H1 (cell line): ENCODE data around the gene CCDC74A.
A peak's percentile ranks its signal among the peaks of the same experiment; 100 is the strongest.
"Not testable (repeated sequence)": the region's sequence is repeated elsewhere in the genome, so short reads cannot be mapped to it uniquely, and the experiment has no call there.

Experiments
- CBX5 ChIP-seq: fragments of 300-800, 300-1000 bp; sonication (generic); IDR thresholded peaks from 2 replicates; pipeline ENCODE4 v1.7.1; 2016; ENCODE audit warnings: antibody characterized with exemption, low read length, low read depth
- CTCF ChIP-seq, 3 experiments: IDR thresholded peaks; 1 replicate in 2 of 3; 2 replicates in 1 of 3; pipeline versions ENCODE4 v1.5.1 to v1.6.1; 2011; ENCODE audit warnings: low read length in 3 of 3, mild to moderate bottlenecking in 3 of 3, inconsistent platforms in 2 of 3, low read depth in 1 of 3, moderate library complexity in 1 of 3; ENCODE audit not compliant: insufficient read depth in 1 of 3; ENCODE audit errors: control extremely low read depth in 1 of 3
- EZH2 ChIP-seq: fragments of 200-600 bp; sonication (generic); IDR thresholded peaks from 2 replicates; pipeline ENCODE4 v1.7.1; 2012; ENCODE audit warnings: low read depth, mild to moderate bottlenecking, moderate library complexity, low read length, inconsistent platforms; ENCODE audit not compliant: severe bottlenecking
- FOSL1 ChIP-seq: IDR thresholded peaks from 2 replicates; pipeline ENCODE4 v1.6.1; 2011; ENCODE audit warnings: mild to moderate bottlenecking, low read depth, low read length, moderate library complexity; ENCODE audit not compliant: insufficient read depth
- GABPA ChIP-seq: IDR thresholded peaks from 2 replicates; pipeline ENCODE4 v1.6.1; 2011; ENCODE audit warnings: mild to moderate bottlenecking, low read length, moderate library complexity, borderline replicate concordance; ENCODE audit not compliant: insufficient read depth
- JUN ChIP-seq: IDR thresholded peaks from 2 replicates; pipeline ENCODE4 v1.6.1; 2011; ENCODE audit warnings: low read depth, mild to moderate bottlenecking, improper control_type of control experiment, low read length
- NRF1 ChIP-seq: IDR thresholded peaks from 2 replicates; pipeline ENCODE4 v1.6.1; 2011; ENCODE audit warnings: mild to moderate bottlenecking, low read depth, low read length, improper control_type of control experiment
- PHF8 ChIP-seq: fragments of 200-600 bp; sonication (generic); conservative IDR thresholded peaks from 2 replicates; pipeline ENCODE4 v1.7.1; 2012; ENCODE audit warnings: low read depth, mild to moderate bottlenecking, inconsistent platforms, low read length, moderate library complexity
- POLR2AphosphoS5 ChIP-seq: IDR thresholded peaks from 2 replicates; pipeline ENCODE4 v1.6.1; 2011; ENCODE audit warnings: low read depth, low read length
- POU5F1 ChIP-seq: IDR thresholded peaks from 2 replicates; pipeline ENCODE4 v1.6.1; 2011; ENCODE audit warnings: low read depth, mild to moderate bottlenecking, low read length, moderate library complexity
- RAD21 ChIP-seq, 2 experiments: IDR thresholded peaks in 1 of 2; conservative IDR thresholded peaks in 1 of 2; 2 replicates each; pipeline ENCODE4 v1.6.1; 2011; ENCODE audit warnings: low read depth in 2 of 2, low read length in 2 of 2, improper control_type of control experiment in 1 of 2, inconsistent platforms in 1 of 2, mild to moderate bottlenecking in 1 of 2, moderate library complexity in 1 of 2
- TBP ChIP-seq: IDR thresholded peaks from 2 replicates; pipeline ENCODE4 v1.6.1; 2011; ENCODE audit warnings: low read depth, low read length, improper control_type of control experiment
- USF2 ChIP-seq: IDR thresholded peaks from 2 replicates; pipeline ENCODE4 v1.6.1; 2011; ENCODE audit warnings: low read length, improper control_type of control experiment
- YY1 ChIP-seq: IDR thresholded peaks from 2 replicates; pipeline ENCODE4 v1.6.1; 2011; ENCODE audit warnings: low read depth, mild to moderate bottlenecking, low read length

GRCh38 chr2:131511291-131511968 lies 16.3 kb upstream of the CCDC74A start:
- TF ChIP-seq CTCF (IDR thresholded peaks at IDR 0.05; ENCODE audit: control extremely low read depth in 1 of 3, insufficient read depth in 1 of 3, low read depth in 1 of 3, low read length in 3 of 3) (peak in 2 of 3 experiments; percentile 13 to 24; a peak in 2 of 4 replicates), RAD21 (IDR thresholded peaks at IDR 0.05 in 1 of 2, conservative IDR thresholded peaks at IDR 0.05 in 1 of 2; ENCODE audit: low read depth in 2 of 2, low read length in 2 of 2) (peak; percentile 9 to 27; a peak in 3 of 4 replicates)
- not testable (repeated sequence) for TF ChIP-seq EZH2, POLR2AphosphoS5, PHF8, CBX5, NRF1, FOSL1, YY1, TBP, GABPA, USF2, JUN, POU5F1
